ENCODE results near the gene CLDN22.
A peak's percentile ranks its signal among the peaks of the same experiment; 100 is the strongest.

The CLDN22 gene

GRCh38 chr4:183318656-183319055, 1.4 kb downstream of the CLDN22 start:
- DNase-seq: no peak

GRCh38 chr4:183314806-183315205, 5.3 kb downstream of the CLDN22 start:
- no peak for DNase-seq

GRCh38 chr4:183314336-183314735, 5.7 kb downstream of the CLDN22 start:
- DNase-seq: no peak

GRCh38 chr4:183312841-183313240, 7.2 kb downstream of the CLDN22 start:
- DNase-seq: no peak

- DNase-seq: no peak
Measured at GRCh38 chr4:183306811-183307210, 13.3 kb downstream of the CLDN22 start.

- DNase-seq: no peak
Measured at GRCh38 chr4:183304538-183304937, 15.5 kb downstream of the CLDN22 start.

- no peak for DNase-seq
Measured at GRCh38 chr4:183304067-183304466, 16.0 kb downstream of the CLDN22 start.

GRCh38 chr4:183303301-183303700, 16.8 kb downstream of the CLDN22 start:
- DNase-seq: no peak

GRCh38 chr4:183300655-183301054, 19.4 kb downstream of the CLDN22 start:
- no peak for DNase-seq

- no peak for DNase-seq
Measured at GRCh38 chr4:183300070-183300469, 20.0 kb downstream of the CLDN22 start.

- DNase-seq: no peak
Measured at GRCh38 chr4:183299464-183299863, 20.6 kb downstream of the CLDN22 start.

- no peak for DNase-seq
Measured at GRCh38 chr4:183297675-183298074, 22.4 kb downstream of the CLDN22 start.

- no peak for DNase-seq
Measured at GRCh38 chr4:183295711-183296110, 24.4 kb downstream of the CLDN22 start.

- DNase-seq: peak; percentile 24
Measured at GRCh38 chr4:183291070-183291469, 29.0 kb downstream of the CLDN22 start.

GRCh38 chr4:183289688-183290087, 30.4 kb downstream of the CLDN22 start:
- no peak for DNase-seq

- DNase-seq: no peak
Measured at GRCh38 chr4:183288955-183289354, 31.1 kb downstream of the CLDN22 start.

GRCh38 chr4:183287677-183288076, 32.4 kb downstream of the CLDN22 start:
- no peak for DNase-seq

- no peak for DNase-seq
Measured at GRCh38 chr4:183287309-183287659, 32.8 kb downstream of the CLDN22 start.

GRCh38 chr4:183286590-183287308, 33.3 kb downstream of the CLDN22 start:
- DNase-seq: no peak

- no peak for DNase-seq
Measured at GRCh38 chr4:183285886-183286285, 34.2 kb downstream of the CLDN22 start.

- no peak for DNase-seq
Measured at GRCh38 chr4:183284965-183285364, 35.1 kb downstream of the CLDN22 start.

GRCh38 chr4:183284258-183284785, 35.8 kb downstream of the CLDN22 start:
- DNase-seq: no peak

- DNase-seq: no peak
Measured at GRCh38 chr4:183276106-183276505, 44.0 kb downstream of the CLDN22 start.

GRCh38 chr4:183272384-183272783, 47.7 kb downstream of the CLDN22 start:
- no peak for DNase-seq

GRCh38 chr4:183268556-183268955, 51.5 kb downstream of the CLDN22 start:
- DNase-seq: no peak
